OCI-LY3 (cell line): ENCODE measurements around the gene MYLK4.

Source experiments
- EZH2phosphoT487 ChIP-seq: fragments of 200-600 bp; shearing (Covaris generic); IDR thresholded peaks from 2 replicates; pipeline ENCODE4 v1.6.1; 2018; ENCODE audit warnings: antibody characterized with exemption, mixed run types, low read depth
- TF ChIP-seq, protein P1 (sequence below): fragments of 200-600, 300-600 bp; sonication (generic); IDR thresholded peaks from 2 replicates; pipeline ENCODE4 v1.5.1; 2014; ENCODE audit warnings: antibody characterized with exemption, low read length, low read depth

DNA sequence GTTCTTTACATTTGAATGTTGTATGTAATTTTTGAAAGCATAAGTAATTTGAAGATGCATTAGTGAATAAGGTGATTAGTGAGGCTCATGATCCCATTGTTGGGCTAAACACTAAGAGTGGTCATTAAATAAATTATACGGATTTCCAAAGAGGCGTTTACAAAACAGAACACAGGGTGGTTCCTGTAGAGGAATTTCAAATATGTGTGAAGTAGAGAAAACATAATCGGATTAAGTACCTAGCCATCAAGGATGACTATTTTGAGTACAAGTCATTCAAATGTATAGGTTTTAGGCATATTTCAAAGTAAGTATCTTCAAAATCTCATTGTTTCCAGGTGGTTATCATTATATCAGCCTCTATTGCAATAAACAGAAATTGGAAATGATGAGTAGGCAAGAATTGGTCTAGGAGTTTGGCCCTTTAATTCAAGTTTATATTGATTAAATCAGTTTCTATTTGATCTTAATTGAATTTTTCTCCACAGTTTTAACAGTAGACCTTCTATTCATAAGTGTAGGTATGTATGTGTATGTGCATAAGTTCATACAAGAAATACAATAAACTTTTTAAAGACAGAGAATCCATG, 94.8 kb downstream of the MYLK4 start:
- TF ChIP-seq, protein P1, sequence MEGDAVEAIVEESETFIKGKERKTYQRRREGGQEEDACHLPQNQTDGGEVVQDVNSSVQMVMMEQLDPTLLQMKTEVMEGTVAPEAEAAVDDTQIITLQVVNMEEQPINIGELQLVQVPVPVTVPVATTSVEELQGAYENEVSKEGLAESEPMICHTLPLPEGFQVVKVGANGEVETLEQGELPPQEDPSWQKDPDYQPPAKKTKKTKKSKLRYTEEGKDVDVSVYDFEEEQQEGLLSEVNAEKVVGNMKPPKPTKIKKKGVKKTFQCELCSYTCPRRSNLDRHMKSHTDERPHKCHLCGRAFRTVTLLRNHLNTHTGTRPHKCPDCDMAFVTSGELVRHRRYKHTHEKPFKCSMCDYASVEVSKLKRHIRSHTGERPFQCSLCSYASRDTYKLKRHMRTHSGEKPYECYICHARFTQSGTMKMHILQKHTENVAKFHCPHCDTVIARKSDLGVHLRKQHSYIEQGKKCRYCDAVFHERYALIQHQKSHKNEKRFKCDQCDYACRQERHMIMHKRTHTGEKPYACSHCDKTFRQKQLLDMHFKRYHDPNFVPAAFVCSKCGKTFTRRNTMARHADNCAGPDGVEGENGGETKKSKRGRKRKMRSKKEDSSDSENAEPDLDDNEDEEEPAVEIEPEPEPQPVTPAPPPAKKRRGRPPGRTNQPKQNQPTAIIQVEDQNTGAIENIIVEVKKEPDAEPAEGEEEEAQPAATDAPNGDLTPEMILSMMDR = no peak
- no peak for TF ChIP-seq EZH2phosphoT487
